Spinal cord (tissue), 10 donors: Measurements from ENCODE around the gene PPP2R3A. TPM values are rescaled to one million over a fixed set of nuclear protein-coding genes. Genes with fewer than 3 reads are reported as not detected.

ENCODE experiments used
- DNase-seq, 6 donors: peaks; one replicate each; pipeline versions ENCODE4 v3.0.0 to v3.0.0-alpha.2; 2013 to 2015; ENCODE audit warnings: low spot score in 6 of 6, low read depth in 4 of 6
- H3K27ac ChIP-seq: one replicate; pipeline ENCODE4 v1.5.1; 2013; ENCODE audit warnings: low read depth, low read length, control low read depth
- H3K27me3 ChIP-seq: one replicate; pipeline ENCODE4 v1.6.1; 2013; ENCODE audit warnings: low read length; ENCODE audit not compliant: control insufficient read depth, insufficient read depth
- H3K36me3 ChIP-seq: one replicate; pipeline ENCODE4 v1.6.1; 2013; ENCODE audit warnings: low read length; ENCODE audit not compliant: control insufficient read depth, insufficient read depth
- H3K4me1 ChIP-seq: one replicate; pipeline ENCODE4 v1.6.1; 2013; ENCODE audit warnings: low read length; ENCODE audit not compliant: control insufficient read depth, insufficient read depth
- H3K4me3 ChIP-seq: one replicate; pipeline ENCODE4 v1.5.1; 2013; ENCODE audit warnings: low read depth, low read length, control low read depth
- H3K9me3 ChIP-seq: one replicate; pipeline ENCODE4 v1.6.1; 2013; ENCODE audit warnings: low read length; ENCODE audit not compliant: control insufficient read depth, insufficient read depth
- WGBS: methylation state at CpG from one replicate; pipeline ENCODE4 v1.1.5; 2013; ENCODE audit warnings: missing lambda C conversion rate; ENCODE audit not compliant: insufficient coverage; 5-methylcytosine and 5-hydroxymethylcytosine counted together
- polyA plus RNA-seq, 2 donors: library from polyadenylated mRNA; unstranded; fragments of 120-200 nt; gene quantifications; one replicate each; pipeline ENCODE4 v1.2.1, GENCODE V29; 2013; ENCODE audit not compliant: insufficient read length in 2 of 2
- total RNA-seq, 2 donors: library from RNA; depleted of rRNA in 1 of 2; stranded (reverse); fragments of 120-200 nt in 1 of 2; fragments of >200 nt in 1 of 2; gene quantifications; one replicate each; pipeline versions ENCODE4 v1.2.3 to v1.2.4, GENCODE V29; 2013 to 2014
- donor health status: healthy.

The PPP2R3A gene
- total and polyA plus RNA-seq, 4 donors, result 13.1 to 21.4 (median 19.3) TPM

- DNase-seq, result peak; percentile 8 to 76 (median 38)
- H3K27me3 ChIP-seq, result no peaks in the 10 kb centered on the region
- WGBS, result under 1% methylated on average over 32 of the region's 38 CpGs
- peak overlapping the region; percentile 82 for H3K27ac ChIP-seq
- H3K36me3 ChIP-seq, result no peaks in the 10 kb centered on the region
- no peaks in the 10 kb centered on the region for H3K9me3 ChIP-seq
- peaks cover 5% of the 10 kb centered on the region for H3K4me1 ChIP-seq
- peak overlapping the region; percentile 60 for H3K4me3 ChIP-seq
These were observed 888 bp downstream of the PPP2R3A start for GRCh38 chr3:135966271-135966961.

DNA sequence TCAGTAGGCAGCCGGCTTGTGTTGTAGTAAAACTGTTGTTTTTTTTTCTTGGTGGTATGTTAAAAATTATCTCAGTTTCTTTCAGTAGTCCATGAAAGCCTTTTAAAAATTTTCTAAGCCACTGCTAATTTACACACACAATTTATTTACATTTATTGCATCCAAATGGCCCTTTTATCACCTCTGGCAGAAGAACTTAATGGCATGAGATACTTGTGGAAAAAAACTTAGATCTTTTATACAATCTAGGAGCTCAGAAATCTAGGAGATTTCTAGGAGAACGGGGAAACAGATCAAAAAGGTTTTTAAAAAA, 1.4 kb downstream of the PPP2R3A start:
- Histone ChIP-seq H3K27ac (no peak overlapping the region), H3K36me3 (no peaks in the 10 kb centered on the region), H3K9me3 (no peaks in the 10 kb centered on the region), H3K4me3 (peak overlapping the region; percentile 60), H3K4me1 (peaks cover 5% of the 10 kb centered on the region), H3K27me3 (no peaks in the 10 kb centered on the region)
- DNase-seq, result no peak
- WGBS, result no CpG with 5 or more reads among the region's 2 CpGs

DNA sequence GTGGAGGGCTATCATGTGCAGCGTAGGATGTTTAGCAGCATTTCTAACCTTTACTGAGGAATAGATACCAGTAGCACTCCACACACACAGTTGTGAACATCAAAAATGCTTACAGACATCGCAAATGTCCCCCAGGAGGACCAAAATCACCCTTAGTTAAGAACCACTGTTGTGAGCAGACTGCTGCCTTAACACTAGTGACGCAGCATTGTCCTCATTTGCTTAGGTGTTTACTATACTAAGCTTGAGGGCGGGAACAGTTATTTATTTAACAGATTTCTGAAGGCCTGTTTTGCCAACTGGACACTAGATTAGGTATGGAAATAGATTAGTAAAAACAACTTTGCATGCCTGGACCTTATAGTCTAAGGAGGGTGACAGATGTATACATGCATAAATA, 2.3 kb downstream of the PPP2R3A start:
- Histone ChIP-seq H3K9me3 (no peaks in the 10 kb centered on the region), H3K27ac (no peak overlapping the region), H3K4me1 (peaks cover 5% of the 10 kb centered on the region), H3K36me3 (no peaks in the 10 kb centered on the region), H3K4me3 (no peak overlapping the region), H3K27me3 (no peaks in the 10 kb centered on the region)
- 60% methylated on average over 1 of the region's 4 CpGs for WGBS
- DNase-seq, result peak in 2 of 6 donors; percentile 8 to 24

- H3K4me3 ChIP-seq, result no peak overlapping the region
- WGBS, result no CpG with 5 or more reads among the region's 1 CpG
- no peak overlapping the region for H3K27ac ChIP-seq
- no peaks in the 10 kb centered on the region for H3K4me1 ChIP-seq
- H3K9me3 ChIP-seq, result no peaks in the 10 kb centered on the region
- DNase-seq, result no peak
- H3K27me3 ChIP-seq, result no peaks in the 10 kb centered on the region
- H3K36me3 ChIP-seq, result no peaks in the 10 kb centered on the region
These were observed 5.1 kb downstream of the PPP2R3A start for GRCh38 chr3:135970506-135971116.

- no peak for DNase-seq
- Histone ChIP-seq H3K27ac (peak overlapping the region; percentile 10), H3K4me1 (no peaks in the 10 kb centered on the region), H3K4me3 (no peak overlapping the region), H3K9me3 (no peaks in the 10 kb centered on the region), H3K36me3 (no peaks in the 10 kb centered on the region), H3K27me3 (no peaks in the 10 kb centered on the region)
- 60% methylated on average over 1 of the region's 3 CpGs for WGBS
These were observed 8.3 kb downstream of the PPP2R3A start for GRCh38 chr3:135973841-135974240.

DNA sequence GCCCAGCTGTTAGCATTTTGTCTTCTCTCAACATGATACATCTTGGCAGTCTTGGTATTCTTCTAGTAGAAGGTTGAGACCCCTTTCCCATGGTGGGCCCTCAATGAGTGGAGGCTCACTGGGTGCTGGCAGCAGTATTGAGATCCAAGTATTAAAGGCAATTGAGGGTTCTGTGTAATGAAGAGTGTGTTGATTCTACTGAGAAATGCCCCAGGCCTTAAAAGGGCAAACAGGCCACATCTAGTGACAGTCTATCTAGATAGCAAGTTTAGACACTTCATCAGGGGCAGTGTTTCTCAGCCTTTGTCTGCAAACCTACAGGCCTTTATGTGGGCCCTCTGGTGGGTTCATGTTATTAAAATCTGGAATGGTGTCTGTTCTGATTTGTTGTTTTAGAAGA, 9.5 kb downstream of the PPP2R3A start:
- H3K4me1 ChIP-seq, result no peaks in the 10 kb centered on the region
- no peak overlapping the region for H3K4me3 ChIP-seq
- no peak for DNase-seq
- H3K27me3 ChIP-seq, result no peaks in the 10 kb centered on the region
- no peak overlapping the region for H3K27ac ChIP-seq
- no peaks in the 10 kb centered on the region for H3K36me3 ChIP-seq
- H3K9me3 ChIP-seq, result no peaks in the 10 kb centered on the region

GRCh38 chr3:135975536-135975935, 10.0 kb downstream of the PPP2R3A start:
- no CpG with 5 or more reads among the region's 2 CpGs for WGBS
- Histone ChIP-seq H3K4me3 (no peak overlapping the region), H3K27me3 (no peaks in the 10 kb centered on the region), H3K9me3 (no peaks in the 10 kb centered on the region), H3K27ac (no peak overlapping the region), H3K4me1 (no peaks in the 10 kb centered on the region), H3K36me3 (no peaks in the 10 kb centered on the region)
- DNase-seq, result no peak

DNA sequence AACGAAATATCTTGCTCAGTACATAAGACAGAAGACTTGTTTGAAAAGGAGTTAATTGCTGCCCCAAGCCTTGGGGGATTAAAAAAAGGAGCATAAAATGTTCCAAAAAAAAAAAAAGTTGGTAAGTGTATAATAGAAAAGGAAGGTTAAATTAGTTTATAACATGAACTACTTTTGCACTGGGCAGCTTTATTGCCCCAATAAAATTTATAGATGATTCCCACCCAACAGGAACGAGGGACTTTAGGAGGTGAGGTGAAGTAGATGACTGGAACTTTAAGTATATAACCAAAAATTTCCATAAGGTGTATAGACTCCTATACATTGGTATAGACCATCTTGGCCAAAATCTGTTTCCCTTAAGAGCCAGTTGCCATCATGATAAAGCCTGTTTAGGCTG, 14.8 kb downstream of the PPP2R3A start:
- Histone ChIP-seq H3K27ac (no peak overlapping the region), H3K4me1 (no peaks in the 10 kb centered on the region), H3K9me3 (no peaks in the 10 kb centered on the region), H3K36me3 (no peaks in the 10 kb centered on the region), H3K4me3 (no peak overlapping the region), H3K27me3 (no peaks in the 10 kb centered on the region)
- no peak for DNase-seq
- WGBS, result 100% methylated on average over 1 of the region's 2 CpGs

GRCh38 chr3:135981701-135982403, 16.3 kb downstream of the PPP2R3A start:
- 91% methylated on average over 4 of the region's 4 CpGs for WGBS
- no peaks in the 10 kb centered on the region for H3K9me3 ChIP-seq
- no peaks in the 10 kb centered on the region for H3K27me3 ChIP-seq
- no peaks in the 10 kb centered on the region for H3K36me3 ChIP-seq
- no peak overlapping the region for H3K27ac ChIP-seq
- no peaks in the 10 kb centered on the region for H3K4me1 ChIP-seq
- DNase-seq, result no peak
- H3K4me3 ChIP-seq, result no peak overlapping the region

DNA sequence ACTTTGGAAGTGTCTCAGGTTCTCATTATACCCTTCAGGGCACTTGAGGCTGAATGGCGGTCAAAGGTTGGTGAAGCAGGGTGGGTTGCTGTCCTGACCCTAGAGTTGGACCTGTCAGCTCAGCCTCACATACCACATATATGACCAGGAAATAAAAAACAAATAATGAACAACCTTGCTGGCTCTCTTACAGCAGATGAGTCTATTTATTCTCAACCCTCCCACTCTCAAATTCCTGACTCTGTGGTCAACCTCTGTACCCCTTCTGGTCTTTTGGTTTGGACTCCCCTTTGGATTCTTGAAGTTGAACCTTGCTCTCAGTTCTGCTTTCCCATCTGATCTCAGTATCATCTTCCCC, 16.9 kb downstream of the PPP2R3A start:
- H3K9me3 ChIP-seq, result no peaks in the 10 kb centered on the region
- H3K36me3 ChIP-seq, result no peaks in the 10 kb centered on the region
- H3K4me1 ChIP-seq, result no peaks in the 10 kb centered on the region
- no CpG with 5 or more reads among the region's 1 CpG for WGBS
- no peak overlapping the region for H3K27ac ChIP-seq
- no peak overlapping the region for H3K4me3 ChIP-seq
- H3K27me3 ChIP-seq, result no peaks in the 10 kb centered on the region
- no peak for DNase-seq
